Heart left ventricle (tissue), 16 donors: ENCODE results near the gene TAF13. TPM values are rescaled to one million over a fixed set of nuclear protein-coding genes. Genes with fewer than 3 reads are reported as not detected.
A peak's percentile ranks its signal among the peaks of the same experiment; 100 is the strongest.

ENCODE experiments used
- ATAC-seq, 4 donors: fragments of 200-7000 bp; cut with Tn5 transposase; one replicate each; pipeline ENCODE4 v1.9.1; 2020 to 2022; ENCODE audit warnings: moderate library complexity in 4 of 4, mild to moderate bottlenecking in 3 of 4, moderate number of reproducible peaks in 1 of 4
- DNase-seq, 5 donors: peaks; one replicate each; pipeline ENCODE4 v3.0.0-alpha.2; 2020
- H3K27ac ChIP-seq, 12 donors: fragments of 200-600 bp; sonication (generic) in 4 of 12; one replicate each; pipeline versions ENCODE4 v1.5.0 to v1.8.0; 2016 to 2022; ENCODE audit warnings: mild to moderate bottlenecking in 2 of 12
- H3K27me3 ChIP-seq, 9 donors: fragments of 200-600 bp; sonication (generic) in 2 of 9; one replicate each; pipeline versions ENCODE4 v1.5.1 to v1.8.0; 2016 to 2022; ENCODE audit warnings: mild to moderate bottlenecking in 3 of 9
- H3K36me3 ChIP-seq, 9 donors: fragments of 200-600 bp; sonication (generic) in 2 of 9; one replicate each; pipeline versions ENCODE4 v1.5.0 to v1.8.0; 2018 to 2022; ENCODE audit warnings: mild to moderate bottlenecking in 2 of 9
- H3K4me1 ChIP-seq, 12 donors: fragments of 200-600 bp; sonication (generic) in 4 of 12; one replicate each; pipeline versions ENCODE4 v1.5.0 to v1.8.0; 2016 to 2022; ENCODE audit warnings: mild to moderate bottlenecking in 3 of 12
- H3K4me3 ChIP-seq, 12 donors: fragments of 200-600 bp; sonication (generic) in 4 of 12; one replicate each; pipeline versions ENCODE4 v1.5.0 to v1.8.0; 2017 to 2022; ENCODE audit warnings: mild to moderate bottlenecking in 9 of 12, moderate library complexity in 4 of 12
- H3K9me3 ChIP-seq, 12 donors: fragments of 200-600 bp; sonication (generic) in 4 of 12; one replicate each; pipeline versions ENCODE4 v1.5.0 to v1.8.0; 2016 to 2022; ENCODE audit warnings: mild to moderate bottlenecking in 1 of 12
- POLR2A ChIP-seq, 2 donors: fragments of 450-650 bp; IDR thresholded peaks; one replicate each; pipeline ENCODE4 v1.6.1; 2017; ENCODE audit warnings: antibody characterized with exemption in 2 of 2, mild to moderate bottlenecking in 2 of 2, moderate library complexity in 2 of 2
- WGBS, 4 donors: extraction: QIAGEN DNeasy Blood & Tissue Kit in 2 of 4; methylation state at CpG; one replicate each; pipeline versions ENCODE4 v1.1.5 to v1.1.7; 2013 to 2018; 5-methylcytosine and 5-hydroxymethylcytosine counted together
- intact Hi-C, 10 donors: fragments of 100-400 bp; cut with DNase I; formaldehyde crosslinking; loops; one replicate each; pipeline versions ENCODE4 v1.11.1 to v1.14.2; 2022
- polyA plus RNA-seq, 2 donors: library from polyadenylated mRNA; stranded (reverse); fragments of 200-250 nt; gene quantifications; one replicate each; pipeline ENCODE4 v1.2.3, GENCODE V29; 2013
- total RNA-seq, 9 donors: library from RNA; depleted of rRNA in 2 of 9; stranded (reverse); fragments of >200 nt in 2 of 9; fragmentation: NEBNext Ultra II Directional in 3 of 9; extraction: Animal tissue kit (Norgen Biotek cat#: 25700) in 3 of 9; gene quantifications; one replicate each; pipeline versions ENCODE4 v1.1.0 to v1.2.4, GENCODE V29; 2016 to 2023
- TF ChIP-seq, protein P1 (sequence below), 12 donors: fragments of 200-600 bp; sonication (generic) in 4 of 12; IDR thresholded peaks; one replicate each; pipeline versions ENCODE4 v1.5.0 to v1.8.0; 2018 to 2022; ENCODE audit warnings: antibody characterized with exemption in 12 of 12, mild to moderate bottlenecking in 5 of 12
- donor health status: ischemic (EF 13 %, LVEDD 7.1; RV severe dilation, severe dysfunction).
- donor health status: healthy with polysubstance abuse.
- donor health status: DM: no; HTN: yes; CAD: no.
- donor health status: DM: no; HTN: no; CAD: no.
- donor health status: ischemic (EF 25% LVEDD 6.9; RV normal size, moderate dysfunction).
- donor health status: ischemic (EF 25% LVEDD 5.7; RV mildly dilated, moderate dysfunction).
- donor health status: healthy.
- donor health status: DM: yes; HTN: yes; CAD: no.
- donor health status: ischemic (EF 35%, LVEDD 5.7; RV mildly dilated, moderate dysfunction).
- donor health status: nonischemic (EF 11% LVEDD 7.7; RV severe dilation, severe dysfunction).
- donor health status: DM: yes; HTN: yes; CAD: no.
- donor health status: PGD.
- donor health status: ischemic (EF 29% LVEDD 5.4; RV normal size, mild dysfunction).
- donor health status: nonischemic (EF 23%, LVEDD 6.1; RV moderate dilation, normal function).

TAF13 gene
- total and polyA plus RNA-seq, 11 donors, result 34.8 to 83.9 (median 55.4) TPM

GRCh38 chr1:109112652-109113285 is 37.0 kb upstream of the TAF13 start:
- H3K9me3 ChIP-seq, result no peaks in the 10 kb centered on the region
- peaks cover 0 to 42% (median 24%) of the 10 kb centered on the region in 9 donors for H3K27me3 ChIP-seq
- H3K36me3 ChIP-seq, result no peaks in the 10 kb centered on the region
- TF ChIP-seq POLR2A (IDR thresholded peaks at IDR 0.05), result peak in 1 of 2 donors; percentile 13
- TF ChIP-seq, protein P1, sequence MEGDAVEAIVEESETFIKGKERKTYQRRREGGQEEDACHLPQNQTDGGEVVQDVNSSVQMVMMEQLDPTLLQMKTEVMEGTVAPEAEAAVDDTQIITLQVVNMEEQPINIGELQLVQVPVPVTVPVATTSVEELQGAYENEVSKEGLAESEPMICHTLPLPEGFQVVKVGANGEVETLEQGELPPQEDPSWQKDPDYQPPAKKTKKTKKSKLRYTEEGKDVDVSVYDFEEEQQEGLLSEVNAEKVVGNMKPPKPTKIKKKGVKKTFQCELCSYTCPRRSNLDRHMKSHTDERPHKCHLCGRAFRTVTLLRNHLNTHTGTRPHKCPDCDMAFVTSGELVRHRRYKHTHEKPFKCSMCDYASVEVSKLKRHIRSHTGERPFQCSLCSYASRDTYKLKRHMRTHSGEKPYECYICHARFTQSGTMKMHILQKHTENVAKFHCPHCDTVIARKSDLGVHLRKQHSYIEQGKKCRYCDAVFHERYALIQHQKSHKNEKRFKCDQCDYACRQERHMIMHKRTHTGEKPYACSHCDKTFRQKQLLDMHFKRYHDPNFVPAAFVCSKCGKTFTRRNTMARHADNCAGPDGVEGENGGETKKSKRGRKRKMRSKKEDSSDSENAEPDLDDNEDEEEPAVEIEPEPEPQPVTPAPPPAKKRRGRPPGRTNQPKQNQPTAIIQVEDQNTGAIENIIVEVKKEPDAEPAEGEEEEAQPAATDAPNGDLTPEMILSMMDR (IDR thresholded peaks at IDR 0.05), result peak; percentile 94 to 99 (median 98)
- peak; percentile 92 to 98 (median 96) for ATAC-seq
- H3K27ac ChIP-seq, result no peak overlapping the region
- WGBS, 4 donors, result 4 to 10% (median 6%) methylated on average over 27 to 31 of the region's 31 CpGs
- H3K4me1 ChIP-seq, result peaks cover 0 to 28% (median 18%) of the 10 kb centered on the region in 12 donors
- H3K4me3 ChIP-seq, result peak overlapping the region in 10 of 12 donors; percentile 4 to 54 (median 40)
- intact Hi-C loops, result loop anchor here in 8 of 10 donors (2.0 to 10.0 kb wide), 12 partner anchors 70 to 288 kb away; partner anchors contain the start of genes CLCC1 (in 7 of the 8), WDR47 (in 2 of the 8) and SARS1 (in 1 of the 8)
- peak; percentile 90 to 97 (median 94) for DNase-seq

GRCh38 chr1:109112056-109112651 is 36.4 kb upstream of the TAF13 start:
- no peaks in the 10 kb centered on the region for H3K9me3 ChIP-seq
- H3K36me3 ChIP-seq, result no peaks in the 10 kb centered on the region
- TF ChIP-seq, protein P1 (IDR thresholded peaks at IDR 0.05), result peak in 5 of 12 donors; percentile 6 to 39 (median 15)
- TF ChIP-seq POLR2A (IDR thresholded peaks at IDR 0.05), result no peak
- ATAC-seq (peak; percentile 39 to 74 (median 60)), DNase-seq (no peak)
- peaks cover 0 to 28% (median 18%) of the 10 kb centered on the region in 12 donors for H3K4me1 ChIP-seq
- intact Hi-C loops, result loop anchor here in 8 of 10 donors (2.0 to 10.0 kb wide), 12 partner anchors 70 to 287 kb away; partner anchors contain the start of genes CLCC1 (in 7 of the 8), WDR47 (in 2 of the 8) and SARS1 (in 1 of the 8)
- H3K4me3 ChIP-seq, result peak overlapping the region in 10 of 12 donors; percentile 4 to 54 (median 40)
- no peak overlapping the region for H3K27ac ChIP-seq
- peaks cover 0 to 36% (median 24%) of the 10 kb centered on the region in 9 donors for H3K27me3 ChIP-seq
- WGBS, 4 donors, result 21 to 28% (median 27%) methylated on average over 10 of the region's 10 CpGs

GRCh38 chr1:109111386-109112055 is 35.7 kb upstream of the TAF13 start:
- 77 to 84% (median 81%) methylated on average over 5 of the region's 5 CpGs for WGBS, 4 donors
- intact Hi-C loops, result loop anchor here in 8 of 10 donors (2.0 to 10.0 kb wide), 12 partner anchors 69 to 287 kb away; partner anchors contain the start of genes CLCC1 (in 7 of the 8), WDR47 (in 2 of the 8) and SARS1 (in 1 of the 8)

More at GRCh38 chr1:109111386-109112055, 35.7 kb upstream of the TAF13 start:
- H3K27ac ChIP-seq, result no peak overlapping the region
- ATAC-seq (no peak), DNase-seq (no peak)
- H3K4me3 ChIP-seq, result no peak overlapping the region
- H3K27me3 ChIP-seq, result peaks cover 0 to 30% (median 24%) of the 10 kb centered on the region in 9 donors
- no peak for TF ChIP-seq POLR2A (IDR thresholded peaks at IDR 0.05)
- TF ChIP-seq, protein P1 (IDR thresholded peaks at IDR 0.05), result no peak
- peaks cover 0 to 28% (median 18%) of the 10 kb centered on the region in 12 donors for H3K4me1 ChIP-seq
- H3K36me3 ChIP-seq, result no peaks in the 10 kb centered on the region
- no peaks in the 10 kb centered on the region for H3K9me3 ChIP-seq
